GM19023 (cell line): Measurements from ENCODE around the gene HTN3.
"Not testable (repeated sequence)": the region's sequence is repeated elsewhere in the genome, so short reads cannot be mapped to it uniquely, and the experiment has no call there.

ENCODE experiments used
- ATAC-seq: cut with Tn5 transposase; IDR thresholded peaks from one replicate; pipeline ENCODE4 v1.9.1; 2021; ENCODE audit warnings: mild to moderate bottlenecking, moderate library complexity; ENCODE audit not compliant: unreplicated experiment

Gene HTN3

DNA sequence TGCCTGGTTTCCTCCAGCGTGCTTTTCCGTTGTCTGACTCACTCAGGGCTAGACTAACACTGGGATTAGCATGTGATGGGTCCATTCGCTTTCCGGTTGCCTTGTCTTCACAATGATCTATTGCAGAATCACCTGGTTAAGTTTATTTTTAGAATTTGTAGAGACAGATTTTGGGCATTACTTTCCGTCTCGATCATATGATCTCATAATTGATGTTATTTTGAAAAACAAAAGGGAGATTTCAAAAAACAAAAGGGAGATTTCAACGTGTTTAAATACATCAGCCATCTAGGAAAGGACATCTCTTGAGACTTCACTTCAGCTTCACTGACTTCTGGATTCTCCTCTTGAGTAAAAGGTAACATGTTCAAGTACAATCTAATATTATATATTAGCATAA lies at the start of gene HTN3:
Gene HTN3, plus strand, starts transcription at position 301 of the 400 bp plus-strand sequence. CDS start 2,282 bp downstream, outside the sequence.
- not testable (repeated sequence) for ATAC-seq

DNA sequence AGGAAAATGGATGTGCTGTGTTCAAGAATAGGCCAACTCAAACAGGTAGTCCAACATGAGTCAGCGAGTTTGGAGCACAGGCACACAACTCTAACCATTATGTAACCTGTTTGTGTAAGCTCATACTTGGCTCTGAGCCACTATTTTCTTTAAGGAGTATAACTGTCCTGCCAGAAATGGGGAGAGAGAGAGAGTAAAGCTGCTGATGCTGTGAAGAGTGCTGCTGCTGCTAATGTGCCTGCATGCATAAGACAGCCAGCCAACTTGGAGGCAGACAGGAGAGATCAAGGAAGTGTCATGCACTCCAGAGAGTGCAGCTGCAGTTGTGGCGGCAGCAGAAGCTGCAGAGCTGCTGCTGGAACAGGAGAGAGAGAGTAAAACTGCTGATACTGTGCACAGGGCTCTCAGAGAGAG lies 44.2 kb upstream of the HTN3 start:
- peak; percentile 64 for ATAC-seq

DNA sequence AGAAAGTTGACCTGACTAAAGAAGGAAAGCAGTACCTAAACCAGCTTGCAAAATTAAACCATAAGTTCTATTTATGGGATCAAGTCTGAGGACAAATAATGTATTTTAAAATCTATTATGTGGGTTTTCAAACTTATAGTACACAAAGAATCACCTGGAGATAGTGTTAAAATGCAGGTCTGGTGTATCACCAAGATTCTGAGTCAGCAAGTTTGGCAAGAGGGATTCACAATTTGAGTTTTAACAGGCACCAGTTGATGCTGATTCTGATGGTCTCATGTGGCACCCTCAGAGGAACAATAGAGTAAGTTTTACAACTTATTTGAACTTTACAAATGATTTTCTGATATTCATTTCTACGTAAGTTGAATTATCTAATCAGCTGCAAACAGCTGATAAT lies 41.6 kb upstream of the HTN3 start:
- ATAC-seq = no peak

DNA sequence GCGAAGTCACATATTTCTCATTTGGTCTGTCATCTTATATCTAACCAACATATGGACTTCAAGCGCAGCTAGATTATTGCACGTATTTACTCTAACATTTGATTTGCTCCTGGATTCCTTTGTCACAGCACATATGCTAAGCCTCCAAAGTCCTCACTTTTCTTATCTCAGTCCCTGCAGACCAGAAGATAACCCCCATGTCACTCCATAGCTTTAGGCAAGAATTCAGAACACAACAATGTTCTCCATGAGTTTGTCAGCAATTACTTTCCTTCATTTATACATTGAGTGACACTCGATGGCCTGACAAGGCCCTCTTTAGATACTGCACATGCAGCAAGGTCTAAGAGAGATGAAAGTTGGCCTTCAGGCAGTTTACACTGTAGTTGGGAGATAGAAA lies 37.2 kb upstream of the HTN3 start:
- no peak for ATAC-seq

DNA sequence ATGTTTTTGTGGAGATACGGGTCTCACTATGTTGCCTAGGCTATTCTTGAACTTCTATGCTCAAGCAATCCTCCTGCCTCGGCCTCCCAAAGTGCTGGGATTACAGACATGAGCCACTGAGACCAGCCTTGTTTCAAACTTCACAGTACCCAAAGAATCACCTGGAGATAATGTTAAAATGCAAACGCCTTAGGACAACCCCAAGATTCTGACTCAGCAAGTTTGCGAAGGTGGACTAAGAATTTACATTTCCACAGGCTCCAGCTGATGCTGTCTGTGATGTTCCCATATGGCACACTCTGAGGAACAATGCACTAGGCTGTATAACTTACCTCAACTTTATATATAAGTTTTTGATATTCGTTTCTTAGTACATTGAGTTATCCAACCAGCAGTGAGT lies 33.5 kb upstream of the HTN3 start:
- ATAC-seq = no peak

DNA sequence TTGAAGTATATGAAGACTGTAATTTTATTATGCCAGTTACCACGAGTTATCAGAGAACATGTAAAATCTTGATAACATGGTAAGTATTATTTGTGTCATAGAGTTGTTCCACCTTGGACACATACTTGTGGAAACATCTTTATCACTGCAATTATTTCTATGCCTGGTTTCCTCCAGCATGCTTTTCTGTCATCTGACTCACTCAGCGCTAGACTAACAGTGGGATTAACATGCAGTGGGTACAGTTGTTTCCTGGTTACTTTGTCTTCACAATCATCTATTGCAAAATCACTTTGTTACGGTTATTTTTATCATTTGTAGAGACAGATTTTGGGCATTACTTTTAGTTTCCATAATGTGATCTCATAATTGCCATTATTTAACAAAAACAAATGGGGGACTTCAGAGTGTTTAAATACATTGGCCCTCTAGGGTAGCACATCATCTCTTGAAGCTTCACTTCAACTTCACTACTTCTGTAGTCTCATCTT lies 32.7 kb upstream of the HTN3 start, which contains the start of gene STATH:
Gene STATH, plus strand, starts transcription at position 441 of the 491 bp plus-strand sequence. CDS start 2,472 bp downstream, outside the sequence.
- ATAC-seq = no peak

DNA sequence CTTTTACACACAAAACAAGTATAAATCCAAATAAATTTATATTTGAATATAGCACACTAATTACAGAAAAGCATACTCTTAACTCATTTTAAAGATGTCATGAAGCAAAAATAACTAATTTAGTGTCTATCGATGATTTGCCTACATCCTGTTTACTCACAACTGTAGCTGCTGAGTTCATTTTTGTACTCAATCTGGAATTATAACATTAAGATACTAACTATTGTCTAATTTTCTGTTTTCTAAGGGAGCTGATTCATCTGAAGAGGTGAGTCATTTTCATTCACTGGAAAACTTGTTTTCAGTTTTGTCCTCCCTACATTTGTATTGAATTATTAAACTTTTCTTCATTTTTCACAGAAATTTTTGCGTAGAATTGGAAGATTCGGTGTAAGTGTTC lies 28.8 kb upstream of the HTN3 start:
- no peak for ATAC-seq

DNA sequence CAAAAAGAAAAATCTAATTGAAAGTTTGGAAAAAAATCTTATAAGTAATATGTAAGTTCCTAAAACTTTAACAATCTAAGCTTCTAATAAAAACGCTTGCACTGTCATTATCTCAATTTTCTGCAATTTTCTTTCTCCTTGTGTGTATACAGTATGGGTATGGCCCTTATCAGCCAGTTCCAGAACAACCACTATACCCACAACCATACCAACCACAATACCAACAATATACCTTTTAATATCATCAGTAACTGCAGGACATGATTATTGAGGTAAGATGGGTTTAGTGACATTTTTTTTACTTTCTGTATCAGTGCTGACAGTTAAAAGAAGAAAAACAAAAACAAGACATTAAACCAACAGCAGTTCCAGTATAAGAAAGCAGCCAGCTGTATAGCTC lies 27.5 kb upstream of the HTN3 start:
- no peak for ATAC-seq

DNA sequence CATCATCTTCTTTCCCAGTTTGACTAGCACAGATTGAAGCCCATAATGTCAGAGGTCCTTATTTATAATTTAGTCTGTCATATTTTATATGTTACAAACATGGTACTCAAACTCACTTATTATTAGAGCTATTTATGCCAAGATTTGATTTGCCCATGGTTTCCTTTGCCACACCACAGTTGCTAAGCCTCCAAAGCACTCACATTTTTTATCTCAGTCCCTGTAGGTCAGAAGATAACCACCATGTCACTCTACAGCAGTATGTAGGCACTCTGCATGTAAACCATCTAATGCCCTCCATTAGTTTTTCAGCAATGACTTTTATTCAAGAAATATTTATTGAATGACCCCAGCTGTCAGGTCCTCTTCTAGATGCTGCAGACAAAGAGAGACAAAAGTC lies 25.8 kb upstream of the HTN3 start:
- no peak for ATAC-seq

DNA sequence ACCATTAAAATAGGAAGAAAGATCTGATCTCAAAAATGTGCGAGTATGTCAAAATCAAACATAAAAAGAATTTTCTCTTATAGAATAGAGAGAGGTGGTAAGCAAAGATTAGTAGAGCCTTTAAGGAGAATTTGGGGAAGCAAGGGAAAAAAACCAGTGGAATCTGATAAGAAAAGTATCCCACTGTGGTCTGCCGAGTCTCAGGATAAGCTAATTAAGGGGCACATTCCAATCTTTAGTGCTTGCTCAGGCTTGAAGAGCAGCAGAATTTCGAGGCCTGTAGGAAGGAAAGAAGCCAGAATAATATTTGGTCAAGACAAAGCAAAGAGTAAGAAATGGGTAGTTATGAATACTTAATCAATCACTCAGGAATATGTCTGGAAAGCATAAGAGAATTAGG lies 19.5 kb upstream of the HTN3 start:
- ATAC-seq = no peak

DNA sequence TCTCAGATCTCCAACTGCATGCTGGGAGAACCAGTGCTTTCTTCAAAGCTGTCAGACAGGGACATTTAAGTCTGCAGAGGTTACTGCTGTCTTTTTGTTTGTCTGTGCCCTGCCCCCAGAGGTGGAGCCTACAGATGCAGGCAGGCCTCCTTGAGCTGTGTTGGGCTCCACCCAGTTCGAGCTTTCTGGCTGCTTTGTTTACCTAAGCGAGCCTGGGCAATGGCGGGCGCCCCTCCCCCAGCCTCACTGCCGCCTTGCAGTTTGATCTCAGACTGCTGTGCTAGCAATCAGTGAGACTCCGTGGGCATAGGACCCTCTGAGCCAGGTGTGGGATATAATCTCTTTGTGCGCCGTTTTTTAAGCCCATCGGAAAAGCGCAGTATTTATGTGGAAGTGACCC lies 9.3 kb upstream of the HTN3 start:
- not testable (repeated sequence) for ATAC-seq

DNA sequence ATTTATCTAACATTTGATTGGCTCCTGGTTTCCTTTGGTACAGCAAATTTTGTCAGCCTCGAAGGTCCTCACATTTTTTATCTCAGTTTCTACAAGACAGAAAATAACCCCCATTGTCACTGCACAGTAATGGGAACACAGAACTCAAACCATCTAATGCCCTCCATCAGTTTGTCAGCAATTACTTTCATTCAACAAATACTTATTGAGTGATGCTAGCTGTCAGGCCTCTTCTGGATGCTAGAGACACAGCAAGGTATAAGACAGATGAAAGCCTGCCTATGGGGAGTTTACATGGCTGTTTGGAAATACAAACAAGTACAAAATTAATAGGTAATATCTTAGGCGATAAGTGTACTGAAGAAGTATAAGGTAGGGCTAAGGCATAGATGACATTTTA lies 5.0 kb upstream of the HTN3 start:
- no peak for ATAC-seq

DNA sequence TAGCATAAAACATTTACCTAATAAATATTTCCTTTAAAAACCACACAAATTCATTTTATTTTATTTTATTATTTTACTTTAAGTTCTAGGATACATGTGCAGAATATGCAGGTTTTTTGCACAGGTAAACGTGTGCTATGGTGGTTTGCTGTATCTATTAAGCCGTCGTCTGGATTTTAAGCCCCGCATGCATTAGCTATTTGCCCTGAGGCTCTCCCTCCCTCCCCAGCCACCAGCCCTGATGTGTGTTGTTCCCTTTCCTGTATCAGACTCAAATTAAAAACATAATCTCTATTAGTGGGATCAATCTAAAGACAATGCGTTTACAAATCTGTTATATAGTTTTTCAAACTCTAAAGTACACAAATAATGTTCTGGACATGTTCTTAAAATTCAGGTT lies 1.2 kb upstream of the HTN3 start:
- ATAC-seq = no peak

DNA sequence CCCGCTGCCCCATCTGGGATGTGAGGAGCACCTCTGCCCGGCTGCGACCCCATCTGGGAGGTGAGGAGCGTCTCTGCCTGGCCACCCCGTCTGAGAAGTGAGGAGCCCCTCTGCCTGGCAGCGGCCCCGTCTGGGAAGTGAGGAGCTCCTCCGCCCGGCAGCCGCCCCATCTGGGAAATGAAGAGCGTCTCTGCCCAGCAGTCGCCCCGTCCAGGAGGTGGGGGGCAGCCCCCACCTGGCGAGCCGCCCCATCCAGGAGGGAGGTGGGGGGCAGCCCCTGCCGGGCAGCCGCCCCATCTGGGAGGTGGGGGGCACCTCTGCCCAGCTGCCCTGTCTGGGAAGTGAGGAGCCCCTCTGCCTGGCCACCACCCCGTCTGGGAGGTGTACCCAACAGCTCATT lies 9.3 kb downstream of the HTN3 start:
- not testable (repeated sequence) for ATAC-seq

DNA sequence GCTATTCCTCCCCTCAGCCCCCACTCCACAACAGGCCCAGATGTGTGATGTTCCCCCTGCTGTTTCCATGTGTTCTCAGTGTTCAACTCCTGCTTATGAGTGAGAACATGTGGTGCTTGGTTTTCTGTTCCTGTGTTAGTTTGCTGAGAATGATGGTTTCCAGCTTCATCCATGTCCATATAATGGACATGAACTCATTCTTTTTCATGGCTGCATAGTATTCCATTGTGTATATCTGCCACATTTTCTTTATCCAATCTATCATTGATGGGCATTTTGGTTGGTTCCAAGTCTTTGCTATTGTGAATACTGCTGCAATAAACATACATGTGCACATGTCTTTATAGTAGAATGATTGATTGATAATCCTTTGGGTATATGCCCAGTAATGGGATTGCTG lies 11.7 kb downstream of the HTN3 start:
- ATAC-seq = not testable (repeated sequence)

DNA sequence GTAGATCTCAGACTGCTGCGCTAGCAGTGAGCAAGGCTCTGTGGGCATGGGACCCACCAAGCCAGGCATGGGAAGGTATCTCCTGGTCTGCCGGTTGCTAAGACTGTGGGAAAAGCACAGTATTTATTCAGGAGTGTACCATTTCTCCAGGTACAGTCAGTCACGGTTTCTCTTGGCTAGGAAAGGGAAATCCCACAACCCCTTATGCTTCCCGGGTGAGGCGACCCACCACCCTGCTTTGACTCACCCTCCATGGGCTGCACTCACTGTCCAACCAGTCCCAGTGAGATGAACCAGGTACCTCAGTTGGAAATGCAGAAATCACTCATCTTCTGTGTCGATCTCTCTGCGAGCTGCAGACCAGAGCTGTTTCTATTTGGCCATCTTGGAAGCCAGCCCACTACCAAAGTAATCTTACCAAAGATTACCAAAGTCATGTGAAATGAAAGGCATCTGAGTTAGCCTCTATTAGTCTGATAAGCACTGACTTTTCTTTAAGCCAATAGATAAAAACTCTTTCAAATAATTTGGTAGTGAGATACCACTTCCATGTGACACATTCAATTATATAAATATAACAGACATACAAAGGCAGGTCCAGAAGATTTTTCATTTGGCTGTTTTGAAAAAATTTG lies 13.5 kb downstream of the HTN3 start:
- ATAC-seq = no peak

DNA sequence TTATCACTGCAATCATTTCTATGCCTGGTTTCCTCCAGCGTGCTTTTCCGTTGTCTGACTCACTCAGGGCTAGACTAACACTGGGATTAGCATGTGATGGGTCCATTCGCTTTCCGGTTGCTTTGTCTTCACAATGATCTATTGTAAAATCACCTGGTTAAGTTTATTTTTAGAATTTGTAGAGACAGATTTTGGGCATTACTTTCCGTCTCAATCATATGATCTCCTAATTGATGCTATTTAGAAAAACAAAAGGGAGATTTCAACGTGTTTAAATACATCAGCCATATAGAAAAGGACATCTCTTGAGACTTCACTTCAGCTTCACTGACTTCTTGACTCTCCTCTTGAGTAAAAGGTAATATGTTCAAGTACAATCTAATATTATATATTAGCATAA lies 21.9 kb downstream of the HTN3 start, which contains the start of gene HTN1:
Gene HTN1, plus strand, starts transcription at position 301 of the 400 bp plus-strand sequence. CDS start 2,639 bp downstream, outside the sequence.
- ATAC-seq = not testable (repeated sequence)

DNA sequence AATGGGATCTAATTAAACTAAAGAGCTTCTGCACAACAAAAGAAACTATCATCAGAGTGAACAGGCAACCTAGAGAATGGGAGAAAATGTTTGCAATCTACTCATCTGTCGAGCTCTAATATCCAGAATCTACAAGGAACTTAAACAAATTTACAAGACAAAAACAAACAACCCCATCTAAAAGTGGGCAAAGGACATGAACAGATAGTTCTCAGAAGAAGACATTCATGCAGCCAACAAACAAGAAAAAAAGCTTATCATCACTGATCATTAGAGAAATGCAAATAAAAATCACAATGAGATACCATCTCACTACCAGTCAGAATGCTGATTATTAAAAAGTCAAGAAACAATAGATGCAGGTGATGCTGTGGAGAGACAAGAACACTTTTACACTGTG lies 28.3 kb downstream of the HTN3 start:
- not testable (repeated sequence) for ATAC-seq

DNA sequence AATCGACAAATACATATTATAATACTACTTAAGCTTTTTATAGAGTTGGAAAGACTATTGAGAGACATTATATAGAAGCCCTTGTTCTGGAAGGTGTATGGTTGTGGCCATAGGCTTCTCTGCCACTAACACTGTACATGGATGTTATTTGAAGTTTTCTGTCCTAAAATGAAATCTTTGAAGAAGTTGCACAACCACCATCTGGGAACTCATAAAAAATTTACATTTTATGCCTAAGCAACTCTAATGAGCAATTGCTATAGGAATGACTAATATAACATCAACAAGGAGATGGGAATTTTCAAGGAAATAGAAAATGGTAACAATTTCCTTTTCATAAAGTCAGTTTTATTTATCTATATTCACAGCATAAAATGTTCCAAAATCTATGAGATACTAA lies 29.4 kb downstream of the HTN3 start:
- no peak for ATAC-seq

DNA sequence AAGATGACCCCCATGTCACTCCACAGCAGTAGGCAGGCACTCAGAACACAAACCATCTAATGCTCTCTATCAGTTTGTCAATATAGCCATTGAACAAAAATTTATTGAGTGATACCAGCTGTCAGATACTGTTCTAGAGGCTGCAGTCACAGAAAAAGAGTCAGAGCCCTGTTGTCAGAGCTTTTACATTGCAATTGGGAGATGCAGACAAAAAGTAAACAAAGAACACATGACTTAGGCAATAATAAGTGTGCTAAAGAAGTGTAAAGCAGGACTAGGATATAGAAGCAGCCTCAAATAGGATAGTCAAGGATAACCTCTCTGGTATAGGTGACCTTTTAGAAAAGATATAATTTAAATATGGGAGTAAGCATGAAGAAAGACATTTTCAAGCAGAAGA lies 30.9 kb downstream of the HTN3 start:
- ATAC-seq = no peak

DNA sequence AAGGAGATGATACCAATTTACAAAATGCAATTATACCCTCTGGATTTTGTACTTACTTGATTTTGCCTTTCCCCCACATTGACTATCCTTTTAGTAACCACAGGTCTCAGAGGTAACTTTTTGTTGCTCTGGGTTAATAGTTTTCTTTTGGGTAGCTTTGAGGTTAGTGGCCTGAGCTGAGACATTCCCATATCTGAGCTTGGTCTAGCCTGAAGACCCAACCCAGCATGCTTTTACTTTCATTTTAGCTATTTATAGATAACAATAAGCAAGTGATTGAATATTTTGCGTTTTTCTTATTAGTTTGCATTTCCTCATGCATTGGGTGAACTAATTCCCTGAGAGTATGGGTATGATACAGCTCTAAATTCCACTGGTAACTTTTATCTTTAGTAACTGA lies 33.7 kb downstream of the HTN3 start:
- ATAC-seq = peak; percentile 75

DNA sequence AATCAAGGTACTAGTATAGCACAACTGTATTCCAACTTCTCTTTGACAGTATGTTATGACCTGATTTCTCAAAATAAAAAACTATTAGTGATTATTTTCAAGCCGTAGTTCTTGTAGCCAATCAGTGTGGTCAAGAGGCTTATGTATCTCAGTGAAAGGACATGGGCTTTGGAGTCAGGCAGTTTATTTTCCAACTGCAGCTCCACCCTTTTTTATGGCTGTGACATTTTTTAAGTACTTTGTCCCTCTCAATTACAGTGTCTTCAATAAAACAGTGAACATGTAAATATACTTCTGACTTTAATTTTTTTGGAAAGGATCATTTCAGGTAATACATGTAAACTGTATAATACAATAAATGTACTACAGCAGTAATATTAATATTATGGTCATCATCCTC lies 51.9 kb downstream of the HTN3 start:
- no peak for ATAC-seq
